Panc1 (cell line): ENCODE measurements around the gene ANO5. TPM values are rescaled to one million over a fixed set of nuclear protein-coding genes. Genes with fewer than 3 reads are reported as not detected.
A peak's percentile ranks its signal among the peaks of the same experiment; 100 is the strongest.

ENCODE experiments used
- ATAC-seq: fragments of 200-7000 bp; cut with Tn5 transposase; 2 replicates; pipeline ENCODE4 v1.9.1; 2020; ENCODE audit warnings: mild to moderate bottlenecking, moderate library complexity
- BruUV-seq: library from RNA; stranded (reverse); fragments of 400-500 nt; replicated peaks from 2 replicates; lab custom pipeline; 2021; lab: Mats Ljungman, UMichigan
- CTCF ChIA-PET: fragments of 300-600 bp; sonication (Branson Sonifier 250); formaldehyde crosslinking; loops from one replicate; lab custom pipeline; 2022; ENCODE audit warnings: antibody characterized with exemption; lab: Charles Lee
- POLR2A ChIA-PET: fragments of 300-600 bp; sonication (Branson Sonifier 250); formaldehyde crosslinking; loops from one replicate; lab custom pipeline; 2022; ENCODE audit warnings: antibody characterized with exemption; lab: Charles Lee
- DNase-seq: peaks from one replicate; pipeline ENCODE4 v3.0.0-alpha.2; 2010; ENCODE audit warnings: low read depth, low spot score
- H3K27ac ChIP-seq: 2 replicates; pipeline ENCODE4 v1.5.1; 2011; ENCODE audit warnings: mild to moderate bottlenecking, low read length, inconsistent platforms
- H3K27me3 ChIP-seq: fragments of 200-500 bp; sonication (Bioruptor generic); 2 replicates; pipeline ENCODE4 v1.6.0; 2014; ENCODE audit warnings: low read length, inconsistent platforms; ENCODE audit not compliant: control insufficient read depth, insufficient read depth
- H3K36me3 ChIP-seq: fragments of 200-500 bp; sonication (Bioruptor generic); 2 replicates; pipeline ENCODE4 v1.5.1; 2014; ENCODE audit warnings: inconsistent platforms, mild to moderate bottlenecking, low read length, moderate library complexity; ENCODE audit not compliant: control insufficient read depth, insufficient read depth
- H3K4me1 ChIP-seq: 2 replicates; pipeline ENCODE4 v1.5.1; 2011; ENCODE audit warnings: inconsistent platforms, mild to moderate bottlenecking, low read length, moderate library complexity; ENCODE audit not compliant: control insufficient read depth, insufficient read depth
- H3K4me3 ChIP-seq, 2 experiments: 2 replicates each; pipeline ENCODE4 v1.5.1; 2011 to 2012; ENCODE audit warnings: low read depth in 2 of 2, low read length in 2 of 2, mild to moderate bottlenecking in 2 of 2, inconsistent platforms in 1 of 2, moderate library complexity in 1 of 2
- H3K9me3 ChIP-seq: fragments of 200-500 bp; sonication (Bioruptor generic); 2 replicates; pipeline ENCODE4 v1.5.1; 2014; ENCODE audit warnings: low read depth, mild to moderate bottlenecking, inconsistent platforms, low read length, moderate library complexity; ENCODE audit not compliant: control insufficient read depth, insufficient read depth
- CTCF ChIP-seq: fragments of 450-650 bp; IDR thresholded peaks from 2 replicates; pipeline ENCODE4 v1.5.1; 2017; ENCODE audit warnings: mild to moderate bottlenecking
- POLR2AphosphoS5 ChIP-seq: IDR thresholded peaks from 2 replicates; pipeline ENCODE4 v1.6.1; 2012; ENCODE audit warnings: mild to moderate bottlenecking, low read depth, low read length, moderate library complexity
- REST ChIP-seq, 2 experiments: IDR thresholded peaks; 2 replicates each; pipeline ENCODE4 v1.6.1; 2011 to 2012; ENCODE audit warnings: low read depth in 2 of 2, control low read depth in 1 of 2, low read length in 1 of 2, mild to moderate bottlenecking in 1 of 2, moderate library complexity in 1 of 2; ENCODE audit not compliant: insufficient read depth in 1 of 2
- SIN3A ChIP-seq: IDR thresholded peaks from 2 replicates; pipeline ENCODE4 v1.6.1; 2012; ENCODE audit warnings: low read depth, mild to moderate bottlenecking, low read length, moderate library complexity, borderline replicate concordance; ENCODE audit not compliant: insufficient read depth
- TCF7L2 ChIP-seq: IDR thresholded peaks from 2 replicates; pipeline ENCODE4 v1.6.1; 2011; ENCODE audit warnings: mild to moderate bottlenecking, low read depth, low read length, inconsistent platforms
- in situ Hi-C: cut with HindIII; loops from 2 replicates; pipeline ENCODE4 v1.10.0; 2016; ENCODE audit warnings: low sequenced_read_pairs, low pct_unique_long_range_greater_than_20kb
- intact Hi-C: fragments of 100-400 bp; cut with micrococcal nuclease; formaldehyde crosslinking; loops from one replicate; pipeline ENCODE4 v1.10.0; 2022; ENCODE audit not compliant: unreplicated experiment
- total RNA-seq: library from RNA; stranded (reverse); gene quantifications from one replicate; pipeline ENCODE4 v1.2.1, GENCODE V29; 2021; ENCODE audit not compliant: unreplicated experiment

The ANO5 gene
- total RNA-seq, 1 experiment from 2014 or later: 1.7 TPM

GRCh38 chr11:22190827-22191463 lies 1.9 kb upstream of the ANO5 start:
- ATAC-seq: no peak
- CTCF ChIA-PET: interaction anchor here (0.6 kb wide), 1 partner anchor 69 kb away, joined by 3 read pairs; no protein-coding TSS in a partner anchor
- no peak for DNase-seq
- BruUV-seq: no TSS peak
- Histone ChIP-seq H3K9me3 (no peaks in the 10 kb centered on the region), H3K4me3 (no peak overlapping the region), H3K36me3 (no peaks in the 10 kb centered on the region), H3K4me1 (no peaks in the 10 kb centered on the region; the same call in 1 of the 2 replicates), H3K27me3 (no peaks in the 10 kb centered on the region; the same call in 1 of the 2 replicates), H3K27ac (no peak overlapping the region)
- intact Hi-C loops (no loop called here), in situ Hi-C loops (no loop called here)
- TF ChIP-seq REST (IDR thresholded peaks at IDR 0.05; ENCODE audit: insufficient read depth in 1 of 2, low read depth in 2 of 2, low read length in 1 of 2) (no peak), POLR2AphosphoS5 (no peak), CTCF (no peak), TCF7L2 (no peak), SIN3A (no peak)
- POLR2A ChIA-PET: no interaction called here

GRCh38 chr11:22192289-22192641 lies 620 bp upstream of the ANO5 start:
- in situ Hi-C loops: no loop called here
- CTCF ChIA-PET: no interaction called here

More at GRCh38 chr11:22192289-22192641, 620 bp upstream of the ANO5 start:
- no TSS peak for BruUV-seq
- intact Hi-C loops: no loop called here
- no peak overlapping the region for H3K27ac ChIP-seq
- peak overlapping the region; percentile 51 to 72 for H3K4me3 ChIP-seq
- no peaks in the 10 kb centered on the region; the same call in 1 of the 2 replicates for H3K4me1 ChIP-seq
- POLR2A ChIA-PET: no interaction called here
- no peaks in the 10 kb centered on the region; the same call in 1 of the 2 replicates for H3K27me3 ChIP-seq
- no peaks in the 10 kb centered on the region for H3K36me3 ChIP-seq
- ATAC-seq: peak; percentile 63; the same call in 1 of the 2 replicates
- no peak for DNase-seq
- peak; percentile 59 for TF ChIP-seq CTCF
- no peak for TF ChIP-seq SIN3A
- no peak for TF ChIP-seq POLR2AphosphoS5
- no peak for TF ChIP-seq REST (IDR thresholded peaks at IDR 0.05; ENCODE audit: insufficient read depth in 1 of 2, low read depth in 2 of 2, low read length in 1 of 2)
- H3K9me3 ChIP-seq: no peaks in the 10 kb centered on the region
